Tibial nerve (tissue), 4 donors: Measurements from ENCODE around the gene FDPS.

Source experiments
- EP300 ChIP-seq, 2 donors: sonication (generic); formaldehyde crosslinking; IDR thresholded peaks; one replicate each; pipeline ENCODE4 v1.6.1; 2017; ENCODE audit warnings: antibody characterized with exemption in 2 of 2, mild to moderate bottlenecking in 1 of 2
- POLR2A ChIP-seq, 2 donors: fragments of 450-650 bp; IDR thresholded peaks; one replicate each; pipeline ENCODE4 v1.6.1; 2017; ENCODE audit warnings: antibody characterized with exemption in 2 of 2, mild to moderate bottlenecking in 2 of 2, moderate library complexity in 2 of 2
- TF ChIP-seq, protein P1 (sequence below), 5 experiments: fragments of 200-600 bp in 3 of 5; fragments of 450-650 bp in 2 of 5; sonication (generic) in 3 of 5; IDR thresholded peaks; one replicate each; pipeline ENCODE4 v1.5.1; 2016 to 2019; ENCODE audit warnings: antibody characterized with exemption in 5 of 5, mild to moderate bottlenecking in 3 of 5, moderate library complexity in 2 of 5

DNA sequence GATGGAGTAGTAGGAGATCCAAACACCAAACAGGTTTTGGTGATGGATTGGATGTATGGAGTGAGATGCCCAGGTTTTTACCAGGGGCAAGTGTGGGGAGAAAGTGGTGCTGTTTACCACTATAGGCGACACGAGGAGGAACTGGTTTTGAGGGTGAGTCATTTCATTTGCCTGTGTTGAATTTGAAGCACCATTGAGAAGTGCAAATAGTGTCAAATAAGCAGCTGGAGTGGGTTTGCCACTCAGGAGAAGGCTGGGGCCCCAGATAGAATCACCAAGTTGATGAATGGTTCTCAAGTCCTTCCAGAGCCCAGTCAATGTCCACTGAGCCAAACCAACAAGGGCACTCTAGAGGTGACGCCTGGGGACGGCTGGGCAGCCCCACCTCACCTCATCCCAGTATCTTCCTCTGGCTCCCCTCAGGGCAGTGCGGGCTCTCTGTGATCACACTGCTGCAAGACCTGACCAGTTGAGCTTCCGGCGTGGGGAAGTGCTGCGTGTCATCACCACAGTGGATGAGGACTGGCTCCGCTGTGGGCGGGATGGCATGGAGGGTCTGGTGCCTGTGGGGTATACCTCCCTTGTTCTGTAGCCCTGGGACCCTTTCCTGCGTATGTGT, 21.4 kb downstream of the FDPS start:
- TF ChIP-seq, protein P1, sequence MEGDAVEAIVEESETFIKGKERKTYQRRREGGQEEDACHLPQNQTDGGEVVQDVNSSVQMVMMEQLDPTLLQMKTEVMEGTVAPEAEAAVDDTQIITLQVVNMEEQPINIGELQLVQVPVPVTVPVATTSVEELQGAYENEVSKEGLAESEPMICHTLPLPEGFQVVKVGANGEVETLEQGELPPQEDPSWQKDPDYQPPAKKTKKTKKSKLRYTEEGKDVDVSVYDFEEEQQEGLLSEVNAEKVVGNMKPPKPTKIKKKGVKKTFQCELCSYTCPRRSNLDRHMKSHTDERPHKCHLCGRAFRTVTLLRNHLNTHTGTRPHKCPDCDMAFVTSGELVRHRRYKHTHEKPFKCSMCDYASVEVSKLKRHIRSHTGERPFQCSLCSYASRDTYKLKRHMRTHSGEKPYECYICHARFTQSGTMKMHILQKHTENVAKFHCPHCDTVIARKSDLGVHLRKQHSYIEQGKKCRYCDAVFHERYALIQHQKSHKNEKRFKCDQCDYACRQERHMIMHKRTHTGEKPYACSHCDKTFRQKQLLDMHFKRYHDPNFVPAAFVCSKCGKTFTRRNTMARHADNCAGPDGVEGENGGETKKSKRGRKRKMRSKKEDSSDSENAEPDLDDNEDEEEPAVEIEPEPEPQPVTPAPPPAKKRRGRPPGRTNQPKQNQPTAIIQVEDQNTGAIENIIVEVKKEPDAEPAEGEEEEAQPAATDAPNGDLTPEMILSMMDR (IDR thresholded peaks at IDR 0.05) = no peak
- TF ChIP-seq POLR2A (IDR thresholded peaks at IDR 0.05) (no peak), EP300 (IDR thresholded peaks at IDR 0.05) (no peak)
